Activated naive CD4-positive, alpha-beta T cell treated with anti-CD3 and anti-CD28 coated beads, Interleukin-2, amount 50 U/mL, for 16 hours (primary cell): Measurements from ENCODE around the gene PIK3C2B.

ENCODE experiments used
- DNase-seq: peaks from one replicate; pipeline ENCODE4 v3.0.0-alpha.2; 2020

PIK3C2B gene

DNA sequence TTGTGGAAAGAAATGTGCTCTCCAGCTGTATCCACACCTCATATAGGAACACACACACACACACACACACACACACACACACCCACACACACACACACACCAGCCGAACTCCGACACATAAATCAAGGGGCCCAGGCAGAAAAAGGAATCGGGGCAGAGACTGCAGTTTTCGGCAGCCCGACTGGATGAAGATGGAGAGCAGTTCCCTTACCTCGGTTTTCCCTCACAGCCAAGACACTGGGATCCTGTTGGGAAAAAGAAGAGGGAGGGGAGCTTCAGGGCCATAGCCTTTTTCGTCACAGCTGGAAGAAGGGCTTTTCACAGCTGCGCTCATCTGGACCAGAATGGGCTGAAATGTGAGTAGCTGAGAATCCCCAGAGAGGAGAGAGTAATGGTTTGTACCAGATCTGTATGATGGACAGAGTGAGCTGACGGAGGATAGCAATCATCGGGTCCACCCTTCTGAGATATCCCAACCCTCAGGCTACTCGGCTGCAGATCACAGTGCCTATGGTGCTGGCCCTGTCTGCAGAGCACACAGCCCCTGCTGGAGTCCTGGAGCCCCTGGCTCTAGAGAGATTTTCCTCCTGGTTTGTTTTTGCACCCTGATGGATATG, 37.7 kb downstream of the PIK3C2B start:
- no peak for DNase-seq

DNA sequence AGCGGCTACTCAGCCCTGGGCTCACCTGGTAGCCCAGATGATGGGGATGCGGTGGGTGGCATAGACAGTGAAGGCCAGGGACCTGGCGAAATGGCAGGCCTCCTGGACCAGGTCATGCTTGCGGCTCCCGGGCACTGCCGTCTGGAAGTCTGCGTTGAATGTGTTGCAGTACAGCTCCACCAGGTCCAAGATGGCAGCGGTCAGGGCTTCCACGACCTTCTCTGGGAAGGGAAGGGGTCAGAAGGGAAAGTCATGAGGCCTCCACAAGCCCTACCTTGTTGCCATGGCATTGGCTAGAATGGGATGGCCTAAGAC, 38.8 kb downstream of the PIK3C2B start:
- DNase-seq: no peak

DNA sequence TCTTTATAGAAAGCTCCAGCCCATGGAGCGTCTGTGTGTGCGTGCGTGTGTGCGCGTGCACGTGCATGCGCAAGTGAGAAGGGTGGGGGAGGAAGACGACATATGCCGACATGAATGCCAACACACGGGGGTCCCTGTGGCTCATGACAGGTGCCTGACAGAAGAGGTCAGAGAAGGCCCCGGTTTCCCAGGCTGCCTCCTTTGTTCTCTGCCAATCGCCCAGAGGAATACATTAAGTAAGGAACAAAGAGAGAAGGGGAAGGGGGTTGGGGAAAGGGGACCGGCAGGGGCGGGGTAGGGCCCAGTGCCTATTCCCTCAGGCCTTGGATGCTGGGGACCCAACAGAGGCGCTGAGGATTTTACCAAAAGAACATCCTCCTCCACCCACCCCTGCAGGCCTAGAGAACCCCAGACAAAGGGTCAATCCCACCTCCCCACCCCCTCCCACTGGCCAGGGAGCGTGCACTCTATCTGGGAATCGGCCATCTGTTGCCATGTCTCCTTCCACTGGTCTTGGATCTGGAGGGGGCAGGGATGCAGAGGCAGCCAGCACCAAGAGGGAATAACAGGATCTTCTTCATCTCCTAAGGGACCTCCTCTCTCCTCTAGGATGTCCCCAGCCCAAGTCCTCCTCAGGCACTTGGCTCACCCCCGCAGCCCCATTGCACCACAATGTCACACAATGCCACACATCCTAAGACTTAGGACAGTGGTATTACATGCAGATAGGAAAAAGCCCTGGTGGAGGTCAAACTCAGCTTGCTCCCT, 39.4 kb downstream of the PIK3C2B start:
- DNase-seq: no peak

DNA sequence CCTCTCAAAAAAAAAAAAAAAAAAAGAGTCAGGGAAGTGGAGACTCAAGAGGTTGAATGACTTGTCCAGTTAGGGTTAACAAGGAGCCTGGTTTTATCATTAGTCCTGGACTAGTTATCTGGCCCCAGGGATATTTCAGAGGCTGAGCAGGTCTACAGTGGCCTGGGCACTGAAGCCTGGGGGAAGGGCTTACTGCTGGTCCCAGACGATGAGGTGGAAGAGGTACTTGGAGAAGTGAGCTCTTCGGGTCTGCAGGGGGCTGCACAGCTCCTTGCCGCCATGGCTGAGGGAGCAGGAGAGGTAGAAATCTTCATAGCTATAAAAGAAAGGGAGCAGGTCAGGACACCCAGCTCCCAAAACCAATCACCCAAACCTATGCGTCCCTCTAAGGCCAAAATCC, 40.1 kb downstream of the PIK3C2B start:
- no peak for DNase-seq

DNA sequence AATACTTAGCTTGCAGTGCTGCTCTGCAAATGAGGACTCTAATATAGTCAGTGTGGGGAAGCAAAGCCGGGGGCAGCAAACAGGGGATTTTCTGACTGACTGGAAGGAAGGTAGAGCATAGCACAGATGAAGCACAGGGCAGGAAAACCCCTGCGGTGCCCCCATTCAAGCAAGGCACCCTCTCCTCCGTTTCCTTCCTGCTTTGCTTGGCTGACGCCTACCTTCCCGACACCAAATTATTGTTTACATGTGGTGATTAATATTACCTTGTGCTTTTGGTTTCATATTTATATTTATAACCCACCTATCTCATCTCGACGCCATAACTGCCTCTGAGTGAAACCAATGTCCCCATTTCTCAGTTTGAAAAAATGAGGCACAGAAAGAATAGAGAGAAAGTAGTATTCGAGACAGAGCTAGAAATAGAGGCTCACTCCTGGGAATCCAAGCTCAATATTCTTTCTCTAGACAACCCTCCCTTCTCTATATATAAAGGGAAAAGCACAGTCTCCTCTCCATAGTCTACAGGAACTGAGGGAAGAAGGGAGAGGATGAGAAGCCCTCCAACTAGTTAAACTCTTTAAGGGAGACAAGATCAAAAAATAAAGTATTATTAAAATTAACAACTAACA, 41.3 kb downstream of the PIK3C2B start:
- DNase-seq: peak; percentile 75

DNA sequence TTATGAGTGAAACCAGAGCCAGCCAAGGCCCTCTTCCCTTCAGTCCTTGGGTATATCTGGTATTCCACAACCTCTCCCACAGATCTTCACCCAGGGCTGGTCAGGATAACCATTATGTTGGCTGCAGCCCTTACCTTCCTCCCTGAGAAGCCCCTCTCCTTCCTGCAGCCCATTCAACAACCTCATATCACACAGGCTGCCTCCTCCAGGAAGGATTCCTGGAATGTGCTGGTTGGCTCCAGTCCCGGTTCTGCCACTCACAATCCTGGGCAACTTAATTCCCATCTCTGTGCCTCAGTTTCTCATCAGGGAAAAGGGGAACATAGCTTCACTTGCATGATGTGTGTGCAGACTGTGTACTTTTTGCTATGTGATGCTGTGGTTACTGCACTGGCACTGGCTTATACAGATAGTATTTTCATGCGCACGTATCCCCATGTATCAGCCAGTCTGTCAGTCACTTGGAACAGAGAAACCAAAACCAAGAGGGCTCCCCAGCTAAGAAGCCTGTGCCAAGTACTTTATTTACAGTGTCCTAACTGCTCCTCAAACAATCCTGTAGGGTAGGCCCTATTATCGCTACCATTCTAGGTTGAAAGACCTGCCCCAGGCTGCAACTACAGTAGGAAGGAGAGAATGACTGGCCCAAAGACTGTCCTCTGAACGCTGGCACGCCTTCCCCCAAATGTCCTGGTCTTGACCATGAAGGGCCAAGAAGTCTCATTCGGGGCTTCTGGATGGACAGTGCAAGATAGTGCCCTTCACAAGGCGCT, 43.1 kb downstream of the PIK3C2B start:
- no peak for DNase-seq

DNA sequence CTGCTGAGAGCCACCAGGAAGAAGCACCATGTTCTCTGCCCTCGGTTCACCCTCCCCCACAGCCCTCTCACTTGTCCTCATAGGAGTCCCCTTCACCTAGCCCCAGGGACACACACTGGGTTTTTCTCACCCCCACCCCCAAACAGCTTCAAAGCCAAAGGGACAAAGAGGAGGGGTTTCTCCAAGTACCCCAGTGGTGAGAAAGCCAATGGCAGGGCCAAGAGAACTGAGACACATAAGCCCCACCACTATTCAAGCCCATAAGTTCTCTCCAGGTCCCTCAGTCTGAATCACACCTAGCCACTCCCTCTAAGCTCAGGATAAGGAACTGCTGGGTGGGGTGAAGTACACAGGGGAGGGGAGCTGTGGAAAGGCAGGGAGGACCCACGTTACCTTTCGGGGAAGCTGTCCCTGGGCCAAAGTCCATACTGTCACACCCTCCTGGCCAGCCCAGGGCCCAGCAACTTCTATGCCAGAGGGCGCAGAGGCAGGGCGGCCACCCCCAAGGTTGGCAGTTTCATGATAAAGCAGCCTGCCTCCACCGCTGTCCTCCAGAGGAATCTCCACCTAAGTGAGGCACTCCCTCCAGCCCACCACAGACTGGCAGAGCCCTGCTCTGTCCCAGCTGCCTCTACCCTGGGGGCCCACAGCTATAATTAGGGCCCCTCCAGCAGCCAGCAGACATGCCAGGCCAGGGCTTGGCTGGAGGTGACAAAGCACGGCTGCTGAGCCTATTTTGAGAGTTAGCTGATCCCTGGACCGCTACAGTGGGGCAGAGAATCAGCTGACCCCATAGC, 43.9 kb downstream of the PIK3C2B start:
- DNase-seq: no peak

DNA sequence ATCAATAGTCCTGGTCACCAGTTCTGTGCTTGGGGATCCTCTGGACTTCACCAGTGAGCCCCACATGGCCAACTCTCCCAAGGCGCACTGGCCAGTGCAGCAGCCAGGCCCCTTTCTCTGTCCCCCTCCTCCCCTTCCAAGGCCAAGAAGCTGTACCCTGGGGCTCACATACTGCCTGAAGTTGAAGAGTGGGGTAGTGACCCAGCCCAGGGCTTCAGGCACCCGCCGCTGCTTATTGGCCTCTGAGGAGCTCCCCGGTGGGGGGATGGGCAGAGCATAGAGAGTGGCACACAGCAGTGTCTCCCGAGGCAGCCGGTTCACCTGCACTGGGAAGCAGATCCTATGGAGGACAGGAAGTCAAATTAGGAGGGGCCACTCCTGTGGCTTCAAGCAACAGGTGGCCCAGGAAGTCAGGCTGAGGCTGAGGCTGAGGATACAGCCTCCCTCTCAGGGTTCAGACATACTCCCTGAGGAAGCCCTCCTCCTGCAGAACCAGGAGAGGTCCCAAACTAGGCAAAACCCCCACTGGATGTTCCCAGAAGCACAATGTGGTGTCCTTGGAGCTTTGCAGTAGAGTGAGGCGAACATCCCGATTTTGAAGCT, 44.8 kb downstream of the PIK3C2B start:
- no peak for DNase-seq

DNA sequence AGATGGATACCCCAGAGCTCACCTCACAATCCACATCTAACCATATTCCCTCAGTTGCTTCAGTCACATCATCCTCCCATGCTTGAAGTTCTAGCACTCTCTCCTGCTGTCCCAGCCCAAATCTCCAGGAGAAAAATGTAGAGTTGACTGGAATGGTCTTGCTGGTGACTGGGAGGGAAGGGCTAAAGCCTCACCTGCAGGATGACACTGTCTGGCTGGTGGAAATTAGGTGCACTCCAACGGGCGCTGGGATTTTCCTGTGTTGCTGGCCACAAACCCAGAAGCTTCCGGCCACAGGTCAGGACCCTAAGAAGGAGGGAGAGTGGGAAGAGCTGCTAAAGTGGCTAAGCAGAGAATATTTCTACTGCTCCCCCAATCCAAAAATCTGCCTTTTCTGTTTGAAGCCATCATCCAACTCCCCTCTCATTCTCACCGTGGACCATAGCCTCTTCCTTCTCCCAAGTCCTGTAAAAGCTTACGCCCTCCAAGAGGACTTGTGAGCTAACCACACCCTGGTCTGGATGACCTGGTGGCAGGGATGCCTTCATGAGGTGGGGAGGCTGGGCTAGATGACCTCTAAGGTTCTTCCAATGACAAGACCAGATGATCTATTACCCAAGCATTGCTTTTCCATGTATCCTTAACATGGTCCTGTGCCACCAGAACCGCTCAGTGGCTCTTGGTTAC, 45.5 kb downstream of the PIK3C2B start:
- DNase-seq: no peak

DNA sequence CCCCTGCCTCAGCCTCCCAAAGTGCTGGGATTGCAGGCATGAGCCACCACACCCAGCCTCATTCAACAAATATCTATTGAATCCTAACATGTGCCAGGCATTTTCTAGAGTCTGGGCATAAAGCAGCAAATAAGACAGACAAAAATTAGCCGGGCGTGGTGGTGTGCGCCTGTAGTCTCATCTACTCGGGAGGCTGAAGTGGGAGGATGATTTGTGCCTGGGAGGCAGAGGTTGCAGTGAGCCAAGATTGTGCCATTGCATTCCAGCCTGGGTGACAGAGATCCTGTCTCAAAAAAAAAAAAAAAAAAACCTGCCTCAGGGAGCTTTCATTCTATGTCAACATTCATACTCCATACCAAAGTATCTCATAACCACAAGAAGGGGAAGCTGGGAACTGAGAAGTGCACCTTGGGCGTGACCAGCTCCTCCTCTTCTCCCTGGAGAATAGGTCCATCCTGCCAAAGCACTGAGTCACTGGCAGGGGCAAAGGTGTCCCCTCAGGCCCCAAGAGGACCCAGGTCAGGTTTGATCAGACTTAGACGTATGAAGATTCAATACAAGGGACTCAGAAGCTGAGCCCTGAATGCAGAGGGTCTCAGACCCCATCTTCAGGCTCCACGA, 46.2 kb downstream of the PIK3C2B start:
- DNase-seq: no peak

DNA sequence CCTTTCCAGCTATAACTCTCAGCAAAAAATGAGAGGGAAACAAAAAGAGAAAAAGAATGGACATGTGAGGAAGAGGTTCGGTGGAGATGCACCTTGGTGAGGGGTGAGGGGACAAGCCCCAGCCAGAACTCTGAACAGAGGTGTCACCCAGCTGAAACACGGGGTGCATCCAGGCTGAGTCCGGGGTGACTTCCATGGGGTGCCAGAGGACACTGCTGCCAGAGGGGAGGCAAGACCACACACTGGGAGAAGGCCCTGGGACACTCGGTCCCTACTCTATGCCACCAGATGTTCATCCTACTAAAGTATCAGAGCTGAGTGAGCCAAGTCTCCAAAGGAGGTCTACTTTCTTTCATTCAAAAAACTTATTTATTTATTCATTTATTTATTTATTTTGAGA, 46.9 kb downstream of the PIK3C2B start:
- DNase-seq: no peak

DNA sequence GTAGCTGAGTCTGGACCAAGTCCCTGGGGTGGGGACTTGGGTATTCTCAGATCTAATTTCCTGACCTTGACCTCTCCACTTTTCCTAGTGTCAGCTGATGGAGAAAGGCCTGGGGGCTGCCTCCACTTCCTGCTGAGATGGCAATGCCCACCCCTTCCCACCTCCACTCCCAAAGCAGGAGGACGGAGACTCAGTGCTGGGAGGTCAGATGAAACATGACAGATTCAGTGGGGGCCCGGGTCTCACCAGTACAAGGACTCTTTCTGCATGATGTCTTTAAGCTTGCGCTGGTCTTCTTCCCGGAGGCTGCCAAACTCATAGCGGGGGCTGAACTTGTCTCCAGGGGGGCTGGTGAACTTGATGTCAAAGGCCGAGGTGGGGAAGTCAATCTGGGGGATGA, 47.4 kb downstream of the PIK3C2B start:
- DNase-seq: no peak

DNA sequence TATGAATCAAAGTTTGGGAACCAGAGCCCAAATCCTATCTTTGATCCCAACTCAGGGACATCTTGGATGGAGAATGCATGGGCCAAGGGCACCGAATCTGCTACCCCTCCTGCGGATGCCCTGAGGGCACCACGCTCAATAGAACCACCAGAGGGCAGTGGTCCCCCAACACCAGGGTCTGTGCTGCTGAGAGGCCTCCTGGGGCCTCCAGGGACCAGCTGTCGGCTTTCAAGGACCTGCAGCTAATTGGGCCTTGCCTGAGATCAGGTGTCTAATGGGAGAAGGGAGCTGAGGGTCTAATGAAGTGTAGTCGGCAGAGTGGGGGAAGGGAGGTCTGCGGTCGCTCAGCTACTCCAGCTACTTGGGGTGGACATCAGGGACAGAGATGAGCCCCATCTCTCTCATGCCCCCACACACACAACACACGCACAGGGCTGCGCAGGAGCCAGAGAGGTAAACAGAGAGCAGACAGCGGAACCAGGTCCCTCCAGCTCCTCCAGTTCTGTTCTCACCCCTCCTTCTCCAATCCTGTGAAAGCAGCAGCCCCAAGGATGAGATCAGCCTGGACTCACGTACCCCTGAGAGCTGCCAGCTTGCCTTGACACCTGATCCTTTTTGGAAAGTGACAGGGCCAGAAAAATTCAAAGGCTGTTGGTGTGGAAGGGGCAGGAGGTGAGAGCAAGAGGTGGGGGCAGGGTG, 48.0 kb downstream of the PIK3C2B start:
- peak; percentile 79 for DNase-seq

DNA sequence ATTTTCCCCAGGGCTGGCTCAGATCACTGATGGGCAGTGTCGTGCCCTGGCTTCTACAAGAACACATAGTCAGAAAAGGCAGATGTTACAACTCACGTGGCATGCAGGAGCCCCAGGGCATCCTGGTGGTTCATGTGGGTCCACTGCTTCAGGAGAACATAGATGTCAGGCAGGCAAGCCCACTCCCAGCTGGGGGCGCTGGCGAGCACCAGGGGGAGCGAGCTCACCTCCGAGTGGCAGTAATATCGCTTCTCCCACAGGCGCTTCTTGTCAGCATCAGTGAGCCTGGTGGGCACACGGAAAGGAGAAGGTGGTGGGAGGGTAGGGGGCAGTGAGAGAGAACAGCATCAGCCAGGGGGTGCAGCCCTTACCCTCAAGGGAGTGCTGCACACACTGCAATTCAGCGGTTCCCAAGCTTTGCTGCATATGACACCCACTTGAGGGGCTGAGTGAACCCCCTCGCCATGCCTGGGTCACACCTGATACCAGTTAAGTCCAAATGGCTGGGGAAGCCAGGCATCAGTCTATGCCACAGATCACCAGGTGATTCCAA, 48.7 kb downstream of the PIK3C2B start:
- peak; percentile 52 for DNase-seq
